GM23338 (cell line): ENCODE measurements around the gene TSPAN4. TPM values are rescaled to one million over a fixed set of nuclear protein-coding genes. Genes with fewer than 3 reads are reported as not detected.
A peak's percentile ranks its signal among the peaks of the same experiment; 100 is the strongest.

Source experiments
- ATAC-seq: fragments of 200-7000 bp; cut with Tn5 transposase; 3 replicates; pipeline ENCODE4 v1.9.1; 2020
- DNase-seq: peaks from one replicate; pipeline ENCODE4 v3.0.0-alpha.2; 2015; ENCODE audit warnings: low spot score
- H2AFZ ChIP-seq: fragments of 200-600 bp; sonication (generic); 2 replicates; pipeline ENCODE4 v1.8.0; 2016; ENCODE audit warnings: antibody characterized with exemption, mild to moderate bottlenecking, moderate library complexity
- H3F3A ChIP-seq: fragments of 200-600 bp; sonication (generic); replicated peaks from 2 replicates; pipeline ENCODE4 v1.8.0; 2017; ENCODE audit warnings: antibody characterized with exemption, mixed run types, low read depth
- H3K27ac ChIP-seq: fragments of 200-600 bp; sonication (generic); 2 replicates; pipeline ENCODE4 v1.6.1; 2016; ENCODE audit warnings: low read depth
- H3K27me3 ChIP-seq: fragments of 200-600 bp; sonication (generic); 2 replicates; pipeline ENCODE4 v1.8.0; 2016; ENCODE audit warnings: mild to moderate bottlenecking, mixed run types, moderate library complexity; ENCODE audit not compliant: insufficient read depth
- H3K36me3 ChIP-seq: fragments of 200-600 bp; sonication (generic); 2 replicates; pipeline ENCODE4 v1.8.0; 2016; ENCODE audit warnings: mild to moderate bottlenecking; ENCODE audit not compliant: insufficient read depth
- H3K4me1 ChIP-seq: fragments of 200-600 bp; sonication (generic); 2 replicates; pipeline ENCODE4 v1.8.0; 2016; ENCODE audit warnings: mild to moderate bottlenecking, moderate library complexity; ENCODE audit not compliant: insufficient read depth
- H3K4me2 ChIP-seq: fragments of 200-600 bp; sonication (generic); 2 replicates; pipeline ENCODE4 v1.7.1; 2017; ENCODE audit warnings: mixed run types
- H3K4me3 ChIP-seq: fragments of 200-600 bp; sonication (generic); 2 replicates; pipeline ENCODE4 v1.6.1; 2016; ENCODE audit warnings: mixed run types
- H3K79me2 ChIP-seq: fragments of 200-600 bp; sonication (generic); replicated peaks from 2 replicates; pipeline ENCODE4 v1.8.0; 2017; ENCODE audit warnings: mild to moderate bottlenecking; ENCODE audit not compliant: insufficient read depth
- H3K9me2 ChIP-seq: fragments of 200-600 bp; sonication (generic); 2 replicates; pipeline ENCODE4 v1.8.0; 2017; ENCODE audit not compliant: insufficient read depth
- H4K20me1 ChIP-seq: fragments of 200-600 bp; sonication (generic); replicated peaks from 2 replicates; pipeline ENCODE4 v1.8.0; 2017; ENCODE audit warnings: mild to moderate bottlenecking; ENCODE audit not compliant: insufficient read depth
- H3K27ac Mint-ChIP-seq: 2 replicates; pipeline ENCODE4 v1.8.0; 2020; ENCODE audit warnings: inconsistent platforms, mild to moderate bottlenecking, moderate library complexity, mixed read lengths
- H3K27me3 Mint-ChIP-seq: 3 replicates; pipeline ENCODE4 v1.8.0; 2022; ENCODE audit warnings: low read depth, mild to moderate bottlenecking, moderate library complexity, mixed read lengths, inconsistent platforms; ENCODE audit not compliant: insufficient read depth, poor library complexity
- H3K36me3 Mint-ChIP-seq: 3 replicates; pipeline ENCODE4 v1.8.0; 2021; ENCODE audit warnings: low read depth, mild to moderate bottlenecking, inconsistent platforms, moderate library complexity, mixed read lengths
- H3K4me1 Mint-ChIP-seq: 3 replicates; pipeline ENCODE4 v1.8.0; 2020; ENCODE audit warnings: mild to moderate bottlenecking, inconsistent platforms, mixed read lengths
- H3K4me3 Mint-ChIP-seq: 3 replicates; pipeline ENCODE4 v1.8.0; 2021; ENCODE audit warnings: moderate library complexity, mild to moderate bottlenecking, inconsistent platforms, mixed read lengths
- H3K9me3 Mint-ChIP-seq: 3 replicates; pipeline ENCODE4 v1.8.0; 2020; ENCODE audit warnings: moderate library complexity, mild to moderate bottlenecking, inconsistent platforms, mixed read lengths
- CREB1 ChIP-seq: fragments of 250-450 bp; sonication (Bioruptor Pico); IDR thresholded peaks from 2 replicates; pipeline ENCODE4 v1.5.0; 2020; ENCODE audit warnings: low read depth, mild to moderate bottlenecking, moderate library complexity
- EZH2 ChIP-seq: fragments of 200-600 bp; sonication (generic); IDR thresholded peaks from one replicate; pipeline ENCODE4 v1.8.0; 2017; ENCODE audit warnings: antibody characterized with exemption, mild to moderate bottlenecking, low read depth; ENCODE audit not compliant: unreplicated experiment
- EZH2phosphoT487 ChIP-seq: fragments of 200-600 bp; sonication (generic); IDR thresholded peaks from one replicate; pipeline ENCODE4 v1.8.1; 2018; ENCODE audit warnings: antibody characterized with exemption; ENCODE audit not compliant: unreplicated experiment
- JUNB ChIP-seq: IDR thresholded peaks from one replicate; pipeline ENCODE4 v1.6.1; 2016; ENCODE audit warnings: antibody characterized with exemption; ENCODE audit not compliant: unreplicated experiment
- NANOG ChIP-seq: IDR thresholded peaks from 2 replicates; pipeline ENCODE4 v1.6.1; 2016; ENCODE audit warnings: antibody characterized with exemption, borderline replicate concordance
- POLR2AphosphoS5 ChIP-seq: IDR thresholded peaks from 2 replicates; pipeline ENCODE4 v1.6.1; 2016; ENCODE audit warnings: antibody characterized with exemption, low read depth
- STAT1 ChIP-seq: IDR thresholded peaks from one replicate; pipeline ENCODE4 v1.6.1; 2016; ENCODE audit warnings: antibody characterized with exemption; ENCODE audit not compliant: unreplicated experiment
- ZNF331 ChIP-seq: fragments of 250-450 bp; sonication (Bioruptor Pico); IDR thresholded peaks from 2 replicates; pipeline ENCODE4 v1.5.0; 2020; ENCODE audit warnings: low read depth, mild to moderate bottlenecking, moderate library complexity
- polyA plus RNA-seq: library from polyadenylated mRNA; unstranded; fragments of >200 nt; fragmentation: Nextera tagmentation; extraction: Ambion mirVana; gene quantifications from 2 replicates; pipeline ENCODE4 v1.2.1, GENCODE V29; 2016
- total RNA-seq: library from RNA; depleted of rRNA; stranded (reverse); fragments of >200 nt; shearing (Covaris generic); gene quantifications from 2 replicates; pipeline ENCODE4 v1.2.3, GENCODE V29; 2014
- TF ChIP-seq, protein P1 (sequence below): IDR thresholded peaks from one replicate; pipeline ENCODE4 v1.6.1; 2018; ENCODE audit warnings: antibody characterized with exemption; ENCODE audit not compliant: unreplicated experiment

Gene TSPAN4
- total and polyA plus RNA-seq, 2 experiments from 2014 or later = 76.8 to 150 TPM

DNA sequence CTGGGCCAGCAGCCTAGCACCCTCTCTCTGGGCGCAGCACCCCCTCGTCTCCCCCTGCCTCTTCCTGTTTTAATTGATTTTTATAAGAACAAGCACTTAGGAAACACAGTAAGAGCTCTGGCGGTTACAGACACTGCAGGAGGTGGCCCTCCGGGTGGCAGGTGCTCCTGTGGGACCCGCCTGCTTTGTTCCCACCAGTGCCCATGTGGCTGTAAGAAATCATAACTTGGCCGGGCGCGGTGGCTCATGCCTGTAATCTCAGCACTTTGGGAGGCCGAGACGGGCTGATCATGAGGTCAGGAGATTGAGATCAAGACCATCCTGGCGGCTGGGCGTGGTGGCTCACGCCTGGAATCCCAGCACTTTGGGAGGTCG is 18.4 kb downstream of the TSPAN4 start (continued):
- TF ChIP-seq, protein P1, sequence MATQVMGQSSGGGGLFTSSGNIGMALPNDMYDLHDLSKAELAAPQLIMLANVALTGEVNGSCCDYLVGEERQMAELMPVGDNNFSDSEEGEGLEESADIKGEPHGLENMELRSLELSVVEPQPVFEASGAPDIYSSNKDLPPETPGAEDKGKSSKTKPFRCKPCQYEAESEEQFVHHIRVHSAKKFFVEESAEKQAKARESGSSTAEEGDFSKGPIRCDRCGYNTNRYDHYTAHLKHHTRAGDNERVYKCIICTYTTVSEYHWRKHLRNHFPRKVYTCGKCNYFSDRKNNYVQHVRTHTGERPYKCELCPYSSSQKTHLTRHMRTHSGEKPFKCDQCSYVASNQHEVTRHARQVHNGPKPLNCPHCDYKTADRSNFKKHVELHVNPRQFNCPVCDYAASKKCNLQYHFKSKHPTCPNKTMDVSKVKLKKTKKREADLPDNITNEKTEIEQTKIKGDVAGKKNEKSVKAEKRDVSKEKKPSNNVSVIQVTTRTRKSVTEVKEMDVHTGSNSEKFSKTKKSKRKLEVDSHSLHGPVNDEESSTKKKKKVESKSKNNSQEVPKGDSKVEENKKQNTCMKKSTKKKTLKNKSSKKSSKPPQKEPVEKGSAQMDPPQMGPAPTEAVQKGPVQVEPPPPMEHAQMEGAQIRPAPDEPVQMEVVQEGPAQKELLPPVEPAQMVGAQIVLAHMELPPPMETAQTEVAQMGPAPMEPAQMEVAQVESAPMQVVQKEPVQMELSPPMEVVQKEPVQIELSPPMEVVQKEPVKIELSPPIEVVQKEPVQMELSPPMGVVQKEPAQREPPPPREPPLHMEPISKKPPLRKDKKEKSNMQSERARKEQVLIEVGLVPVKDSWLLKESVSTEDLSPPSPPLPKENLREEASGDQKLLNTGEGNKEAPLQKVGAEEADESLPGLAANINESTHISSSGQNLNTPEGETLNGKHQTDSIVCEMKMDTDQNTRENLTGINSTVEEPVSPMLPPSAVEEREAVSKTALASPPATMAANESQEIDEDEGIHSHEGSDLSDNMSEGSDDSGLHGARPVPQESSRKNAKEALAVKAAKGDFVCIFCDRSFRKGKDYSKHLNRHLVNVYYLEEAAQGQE = no peak

DNA sequence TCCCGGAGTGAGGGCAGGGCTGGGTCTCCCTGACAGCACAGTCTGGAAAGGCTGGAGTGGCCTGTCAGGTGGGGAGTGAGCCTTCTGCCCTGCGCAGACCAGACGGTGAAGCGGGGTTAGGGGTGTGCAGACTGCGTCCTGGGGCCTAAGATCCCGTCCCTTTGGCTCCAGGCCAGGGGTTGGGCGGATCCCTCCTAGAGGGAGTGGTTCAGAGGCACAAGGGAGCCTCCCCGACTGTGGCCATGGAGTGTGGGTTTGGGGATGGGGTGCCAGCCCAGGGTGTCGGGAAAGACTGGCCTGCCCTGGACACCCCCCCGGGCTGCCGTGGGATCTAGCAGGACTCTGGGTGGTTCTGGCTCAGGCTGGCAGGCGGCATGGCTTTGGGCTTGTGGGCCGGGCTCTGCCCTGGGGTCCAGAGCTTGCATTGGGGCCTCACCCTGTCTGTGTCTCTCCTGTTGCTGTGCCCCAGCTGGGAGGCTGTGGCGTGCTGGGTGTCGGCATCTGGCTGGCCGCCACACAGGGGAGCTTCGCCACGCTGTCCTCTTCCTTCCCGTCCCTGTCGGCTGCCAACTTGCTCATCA is 19.5 kb downstream of the TSPAN4 start:
- Histone ChIP-seq H4K20me1 (peaks cover 37% of the 10 kb centered on the region), H3K9me2 (no peaks in the 10 kb centered on the region), H3K4me3 (no peak overlapping the region), H3K27ac (no peak overlapping the region), H3K4me2 (peak overlapping the region; percentile 71; the same call in 1 of the 2 replicates), H3F3A (peaks cover 22% of the 10 kb centered on the region), H3K79me2 (no peaks in the 10 kb centered on the region), H3K4me1 (peaks cover 16% of the 10 kb centered on the region; the same call in 1 of the 2 replicates), H2AFZ (no peak overlapping the region), H3K27me3 (no peaks in the 10 kb centered on the region), H3K36me3 (no peaks in the 10 kb centered on the region)
- H3K4me3 Mint-ChIP-seq = peak overlapping the region; percentile 54; the same call in 2 of the 3 replicates
- H3K27me3 Mint-ChIP-seq = peaks cover 31% of the 10 kb centered on the region
- no peaks in the 10 kb centered on the region; the same call in 2 of the 3 replicates for H3K9me3 Mint-ChIP-seq
- no peak overlapping the region for H3K27ac Mint-ChIP-seq
- H3K4me1 Mint-ChIP-seq = peaks cover 30% of the 10 kb centered on the region
- TF ChIP-seq POLR2AphosphoS5 = 0 out of 2 replicates have a peak, but pooled peaks have one; percentile 38
- TF ChIP-seq STAT1 = no peak
- TF ChIP-seq, protein P1 = no peak
- TF ChIP-seq CREB1 (CRISPR knock-in tag) = 0 out of 2 replicates have a peak, but pooled peaks have one; percentile 36
- peak; percentile 54 for ATAC-seq
- peaks cover 3% of the 10 kb centered on the region; the same call in 1 of the 3 replicates for H3K36me3 Mint-ChIP-seq
- DNase-seq = peak; percentile 67

DNA sequence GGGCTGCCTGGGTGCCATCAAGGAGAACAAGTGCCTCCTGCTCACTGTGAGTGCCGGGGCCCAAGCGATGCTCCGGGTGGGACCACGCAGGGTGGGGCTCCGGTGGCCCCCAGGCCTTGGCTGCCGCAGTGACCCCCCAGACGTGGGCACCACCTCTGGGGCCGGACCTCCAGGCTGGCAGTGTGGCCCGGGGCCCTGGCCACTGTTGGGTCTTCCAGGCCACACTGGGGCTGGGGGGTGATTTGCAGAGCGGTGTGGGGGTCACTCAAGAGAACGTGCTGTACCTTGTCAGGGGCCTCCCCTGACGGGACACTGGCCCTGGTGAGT is 20.0 kb downstream of the TSPAN4 start:
- no peaks in the 10 kb centered on the region for H3K27me3 ChIP-seq
- H4K20me1 ChIP-seq = peaks cover 39% of the 10 kb centered on the region
- DNase-seq = no peak
- H3F3A ChIP-seq = peaks cover 22% of the 10 kb centered on the region
- no peak overlapping the region for H3K27ac ChIP-seq
- no peak overlapping the region for H2AFZ ChIP-seq
- H3K79me2 ChIP-seq = no peaks in the 10 kb centered on the region
- peak; percentile 6; the same call in 2 of the 3 replicates for ATAC-seq
- Mint-ChIP-seq H3K9me3 (no peaks in the 10 kb centered on the region; the same call in 2 of the 3 replicates), H3K27me3 (peaks cover 32% of the 10 kb centered on the region), H3K36me3 (peaks cover 3% of the 10 kb centered on the region; the same call in 1 of the 3 replicates), H3K4me1 (peaks cover 27% of the 10 kb centered on the region), H3K27ac (no peak overlapping the region), H3K4me3 (peak overlapping the region; percentile 54; the same call in 2 of the 3 replicates)
- 0 out of 2 replicates have a peak overlapping the region, but pooled peaks have one; percentile 34 for H3K4me3 ChIP-seq
- no peaks in the 10 kb centered on the region for H3K36me3 ChIP-seq
- H3K4me2 ChIP-seq = peak overlapping the region; percentile 71
- H3K4me1 ChIP-seq = peaks cover 16% of the 10 kb centered on the region; the same call in 1 of the 2 replicates
- H3K9me2 ChIP-seq = no peaks in the 10 kb centered on the region
- no peak for TF ChIP-seq STAT1
- no peak for TF ChIP-seq EZH2phosphoT487
- TF ChIP-seq, protein P1 = no peak
- TF ChIP-seq ZNF331 (CRISPR knock-in tag) = no peak
- no peak for TF ChIP-seq EZH2
- TF ChIP-seq NANOG = no peak
- TF ChIP-seq JUNB = no peak
